Fibroblast of lung (primary cell): ENCODE data around the gene PABPN1L. TPM values are rescaled to one million over a fixed set of nuclear protein-coding genes. Genes with fewer than 3 reads are reported as not detected.

Experiments
- DNase-seq, 2 donors: peaks; one replicate each; pipeline versions ENCODE4 v3.0.0 to v3.0.0-alpha.2; 2010; ENCODE audit warnings: low read depth in 2 of 2
- H2AFZ ChIP-seq: 2 replicates; pipeline ENCODE4 v1.5.1; 2012; ENCODE audit warnings: low read length, control low read depth, inconsistent platforms
- H3K27ac ChIP-seq: 2 replicates; pipeline ENCODE4 v1.5.1; 2011; ENCODE audit warnings: low read length, control low read depth; ENCODE audit not compliant: insufficient read depth
- H3K27me3 ChIP-seq: 2 replicates; pipeline ENCODE4 v1.5.1; 2011; ENCODE audit warnings: mild to moderate bottlenecking, low read length; ENCODE audit not compliant: control insufficient read depth, insufficient read depth
- H3K36me3 ChIP-seq: 2 replicates; pipeline ENCODE4 v1.5.1; 2011; ENCODE audit warnings: low read length; ENCODE audit not compliant: control insufficient read depth, insufficient read depth
- H3K4me1 ChIP-seq: 2 replicates; pipeline ENCODE4 v1.5.1; 2011; ENCODE audit warnings: low read length; ENCODE audit not compliant: control insufficient read depth, insufficient read depth; ENCODE audit errors: extremely low read depth
- H3K4me2 ChIP-seq: 2 replicates; pipeline ENCODE4 v1.5.1; 2011; ENCODE audit warnings: low read length, control low read depth; ENCODE audit not compliant: insufficient read depth; ENCODE audit errors: extremely low read depth
- H3K4me3 ChIP-seq, 4 experiments: fragments of 200-600 bp in 1 of 4; sonication (generic) in 1 of 4; replicated peaks in 1 of 4; 2 replicates each; pipeline ENCODE4 v1.5.1; 2011 to 2016; ENCODE audit warnings: low read length in 4 of 4, low read depth in 3 of 4, mild to moderate bottlenecking in 3 of 4, control low read depth in 2 of 4, inconsistent platforms in 1 of 4, mixed read lengths in 1 of 4; ENCODE audit not compliant: insufficient read depth in 1 of 4; ENCODE audit errors: control extremely low read depth in 1 of 4
- H3K79me2 ChIP-seq: 2 replicates; pipeline ENCODE4 v1.5.1; 2012; ENCODE audit warnings: mild to moderate bottlenecking, low read length, inconsistent platforms; ENCODE audit not compliant: control insufficient read depth, insufficient read depth
- H3K9ac ChIP-seq: 2 replicates; pipeline ENCODE4 v1.5.1; 2011; ENCODE audit warnings: mild to moderate bottlenecking, low read length, control low read depth; ENCODE audit not compliant: insufficient read depth
- H3K9me3 ChIP-seq: 2 replicates; pipeline ENCODE4 v1.5.1; 2012; ENCODE audit warnings: low read depth, low read length; ENCODE audit not compliant: control insufficient read depth, insufficient read depth
- H4K20me1 ChIP-seq: 2 replicates; pipeline ENCODE4 v1.5.1; 2011; ENCODE audit warnings: low read length; ENCODE audit not compliant: control insufficient read depth, insufficient read depth; ENCODE audit errors: extremely low read depth
- EZH2 ChIP-seq: IDR thresholded peaks from 2 replicates; pipeline ENCODE4 v1.5.1; 2012; ENCODE audit warnings: low read length, control low read depth, mild to moderate bottlenecking; ENCODE audit errors: missing control alignments
- polyA plus RNA-seq, 2 donors: library from polyadenylated mRNA; depleted of rRNA in 1 of 2; stranded (reverse) in 1 of 2; unstranded in 1 of 2; fragments of >200 nt; gene quantifications; 2 replicates each; pipeline ENCODE4 v1.2.1, GENCODE V29; 2011 to 2012; ENCODE audit warnings: missing spikeins in 1 of 2
- total RNA-seq: library from RNA; depleted of rRNA; stranded (reverse); fragments of >200 nt; gene quantifications from 2 replicates; pipeline ENCODE4 v1.2.1, GENCODE V29; 2014
- TF ChIP-seq, protein P1 (sequence below), 2 donors: IDR thresholded peaks in 1 of 2; conservative IDR thresholded peaks in 1 of 2; 1 replicate in 1 of 2; 2 replicates in 1 of 2; pipeline ENCODE4 v1.5.1; 2011 to 2012; ENCODE audit warnings: low read length in 2 of 2, control low read depth in 1 of 2, inconsistent platforms in 1 of 2, low read depth in 1 of 2, mild to moderate bottlenecking in 1 of 2

The PABPN1L gene
- total and polyA plus RNA-seq, 2 donors (not counting 1 experiment from before 2014, with no cell fraction given), result not detected

DNA sequence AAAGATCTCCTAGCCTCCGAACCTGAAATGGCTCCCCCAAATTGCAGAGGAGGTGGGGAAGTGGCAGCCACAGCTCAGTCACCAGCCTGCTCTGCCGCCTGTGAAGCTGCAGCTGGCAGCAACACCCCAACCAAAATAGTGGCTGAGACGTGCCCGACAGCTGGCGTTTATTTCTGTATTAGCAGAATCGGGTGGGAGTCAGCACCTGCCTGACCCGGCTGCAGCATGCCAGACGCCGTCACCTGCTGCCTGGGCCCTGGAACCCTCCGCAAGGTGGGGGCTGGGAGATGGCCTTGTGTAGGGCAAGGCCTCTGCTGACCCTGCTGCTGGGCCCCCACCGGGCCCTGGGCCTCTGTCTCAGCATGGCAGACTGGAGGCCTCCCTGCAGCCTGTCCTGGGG is 17.5 kb upstream of the PABPN1L start:
- DNase-seq, result no peak
- H3K27ac ChIP-seq, result no peak overlapping the region
- no peaks in the 10 kb centered on the region for H3K27me3 ChIP-seq
- H4K20me1 ChIP-seq, result no peaks in the 10 kb centered on the region
- no peaks in the 10 kb centered on the region for H3K36me3 ChIP-seq
- no peaks in the 10 kb centered on the region for H3K9me3 ChIP-seq
- H3K4me1 ChIP-seq, result peaks cover 17% of the 10 kb centered on the region
- no peak overlapping the region for H3K9ac ChIP-seq
- no peak overlapping the region for H2AFZ ChIP-seq
- no peak overlapping the region for H3K4me2 ChIP-seq
- no peak overlapping the region for H3K4me3 ChIP-seq
- TF ChIP-seq, protein P1, sequence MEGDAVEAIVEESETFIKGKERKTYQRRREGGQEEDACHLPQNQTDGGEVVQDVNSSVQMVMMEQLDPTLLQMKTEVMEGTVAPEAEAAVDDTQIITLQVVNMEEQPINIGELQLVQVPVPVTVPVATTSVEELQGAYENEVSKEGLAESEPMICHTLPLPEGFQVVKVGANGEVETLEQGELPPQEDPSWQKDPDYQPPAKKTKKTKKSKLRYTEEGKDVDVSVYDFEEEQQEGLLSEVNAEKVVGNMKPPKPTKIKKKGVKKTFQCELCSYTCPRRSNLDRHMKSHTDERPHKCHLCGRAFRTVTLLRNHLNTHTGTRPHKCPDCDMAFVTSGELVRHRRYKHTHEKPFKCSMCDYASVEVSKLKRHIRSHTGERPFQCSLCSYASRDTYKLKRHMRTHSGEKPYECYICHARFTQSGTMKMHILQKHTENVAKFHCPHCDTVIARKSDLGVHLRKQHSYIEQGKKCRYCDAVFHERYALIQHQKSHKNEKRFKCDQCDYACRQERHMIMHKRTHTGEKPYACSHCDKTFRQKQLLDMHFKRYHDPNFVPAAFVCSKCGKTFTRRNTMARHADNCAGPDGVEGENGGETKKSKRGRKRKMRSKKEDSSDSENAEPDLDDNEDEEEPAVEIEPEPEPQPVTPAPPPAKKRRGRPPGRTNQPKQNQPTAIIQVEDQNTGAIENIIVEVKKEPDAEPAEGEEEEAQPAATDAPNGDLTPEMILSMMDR (conservative IDR thresholded peaks at IDR 0.05 in 1 of 2, IDR thresholded peaks at IDR 0.05 in 1 of 2; ENCODE audit: low read depth in 1 of 2, low read length in 2 of 2), result no peak
- no peak for TF ChIP-seq EZH2
- no peaks in the 10 kb centered on the region for H3K79me2 ChIP-seq

- Histone ChIP-seq H3K4me1 (peaks cover 15% of the 10 kb centered on the region), H3K27ac (no peak overlapping the region), H3K9me3 (no peaks in the 10 kb centered on the region), H4K20me1 (no peaks in the 10 kb centered on the region), H3K79me2 (no peaks in the 10 kb centered on the region), H2AFZ (no peak overlapping the region), H3K9ac (no peak overlapping the region), H3K4me2 (no peak overlapping the region), H3K36me3 (no peaks in the 10 kb centered on the region), H3K4me3 (no peak overlapping the region), H3K27me3 (no peaks in the 10 kb centered on the region)
- DNase-seq, result no peak
- TF ChIP-seq EZH2, result no peak
- TF ChIP-seq, protein P1 (conservative IDR thresholded peaks at IDR 0.05 in 1 of 2, IDR thresholded peaks at IDR 0.05 in 1 of 2; ENCODE audit: low read depth in 1 of 2, low read length in 2 of 2), result no peak
Measured at GRCh38 chr16:88883117-88883895, 16.8 kb upstream of the PABPN1L start.

DNA sequence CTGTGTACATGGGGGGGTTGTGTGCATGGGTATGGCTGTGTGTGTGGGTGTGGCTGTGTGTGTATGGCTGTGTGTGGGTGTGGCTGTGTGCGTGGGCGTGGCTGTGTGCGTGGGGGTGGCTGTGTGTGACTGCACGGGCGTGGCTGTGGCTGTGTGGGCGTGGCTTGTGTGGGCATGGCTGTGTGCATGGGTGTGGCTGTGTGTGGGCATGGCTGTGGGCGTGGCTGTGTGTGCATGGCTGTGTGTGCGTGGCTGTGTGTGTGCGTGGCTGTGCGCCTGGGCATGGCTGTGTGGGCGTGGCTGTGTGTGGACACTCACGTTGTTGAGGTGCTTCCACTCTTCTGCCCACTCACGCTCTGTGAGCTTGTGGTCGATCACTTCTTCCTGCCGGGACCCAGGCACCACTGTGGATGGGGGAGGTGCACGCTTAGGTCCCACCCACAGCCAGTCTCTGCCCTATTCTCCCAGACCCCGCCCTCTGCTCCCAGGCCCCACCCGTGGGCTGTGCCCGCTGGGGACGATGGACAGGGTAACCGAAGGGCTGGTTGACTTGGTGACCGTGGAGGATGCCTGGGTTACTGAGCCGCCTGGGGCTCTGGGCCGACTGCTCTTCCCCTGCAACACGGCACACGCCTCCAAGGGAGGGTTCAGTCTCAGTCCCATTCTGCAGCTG is 16.0 kb upstream of the PABPN1L start:
- no peaks in the 10 kb centered on the region for H3K9me3 ChIP-seq
- H2AFZ ChIP-seq, result no peak overlapping the region
- H3K79me2 ChIP-seq, result no peaks in the 10 kb centered on the region
- no peaks in the 10 kb centered on the region for H3K27me3 ChIP-seq
- H4K20me1 ChIP-seq, result no peaks in the 10 kb centered on the region
- H3K27ac ChIP-seq, result no peak overlapping the region
- H3K4me2 ChIP-seq, result no peak overlapping the region
- H3K4me3 ChIP-seq, result no peak overlapping the region
- TF ChIP-seq EZH2, result no peak
- TF ChIP-seq, protein P1 (conservative IDR thresholded peaks at IDR 0.05 in 1 of 2, IDR thresholded peaks at IDR 0.05 in 1 of 2; ENCODE audit: low read depth in 1 of 2, low read length in 2 of 2), result no peak
- H3K36me3 ChIP-seq, result no peaks in the 10 kb centered on the region
- no peak for DNase-seq
- no peak overlapping the region for H3K9ac ChIP-seq
- peaks cover 7% of the 10 kb centered on the region for H3K4me1 ChIP-seq
